ENCODE results near the gene BHLHE40. TPM values are rescaled to one million over a fixed set of nuclear protein-coding genes. Genes with fewer than 3 reads are reported as not detected.

The BHLHE40 gene
- polyA plus RNA-seq, 3 donors: 20.2 to 167 (median 23.4) TPM

DNA sequence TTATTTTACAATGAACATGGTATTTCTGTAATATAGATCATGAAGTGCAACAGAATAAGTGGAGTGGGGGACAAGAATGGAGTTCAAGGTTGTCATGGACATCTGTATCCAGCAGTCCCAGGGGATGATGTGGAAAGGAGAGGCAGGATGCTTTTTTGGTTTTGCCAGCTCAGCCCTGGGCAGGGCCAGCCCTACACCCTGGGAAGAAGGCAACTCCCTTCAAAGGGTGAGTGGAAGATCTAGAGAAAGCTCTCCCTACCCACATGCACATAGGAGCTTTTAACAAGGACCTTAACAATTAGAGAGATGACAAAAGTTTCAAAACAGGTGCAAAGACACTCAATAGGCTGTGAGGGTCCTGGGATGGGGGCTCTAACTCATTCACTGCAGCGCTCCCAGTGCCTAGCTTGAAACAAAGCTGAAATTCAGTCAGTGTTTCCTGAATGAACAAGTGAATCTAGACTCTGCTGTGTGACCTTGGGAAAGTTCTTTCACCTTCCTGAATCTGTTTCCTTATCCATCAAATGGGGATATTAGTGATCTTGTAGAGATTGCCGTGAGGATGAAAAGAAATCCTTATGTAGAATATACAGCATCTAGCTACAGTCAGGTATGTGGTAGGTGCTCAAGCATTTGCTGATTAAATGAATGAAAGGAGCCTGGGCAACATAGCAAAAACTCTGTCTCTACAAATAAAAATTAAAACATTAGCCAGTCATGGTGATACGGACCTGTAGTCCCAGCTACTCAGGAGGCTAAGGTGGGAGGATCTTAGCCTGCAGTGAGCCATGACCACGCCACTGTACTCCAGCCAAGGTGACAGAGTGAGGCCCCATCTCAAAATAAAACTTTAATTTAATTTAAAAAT is 14.3 kb downstream of the BHLHE40 start:
- Mint-ChIP-seq H3K27ac (no peak overlapping the region), H3K9me3 (peaks cover 0 to 1% (median 0%) of the 10 kb centered on the region in 7 donors), H3K4me3 (no peak overlapping the region), H3K27me3 (ENCODE audit: low read depth in 3 of 3) (peaks cover 0 to 3% (median 0%) of the 10 kb centered on the region in 3 donors), H3K36me3 (no peaks in the 10 kb centered on the region), H3K4me1 (peaks cover 31% of the 10 kb centered on the region)
- H3K27ac ChIP-seq (ENCODE audit: low read depth in 1 of 2, low read length in 2 of 2): no peak overlapping the region
- H3K9me3 ChIP-seq (replicated peaks in 1 of 2; ENCODE audit: control insufficient read depth in 1 of 2, insufficient read depth in 1 of 2, low read length in 2 of 2): no peaks in the 10 kb centered on the region
- intact Hi-C loops (cut with micrococcal nuclease): no loop called here
- H3K36me3 ChIP-seq (replicated peaks in 1 of 2; ENCODE audit: control insufficient read depth in 1 of 2, insufficient read depth in 2 of 2, low read length in 2 of 2): no peaks in the 10 kb centered on the region
- no peak overlapping the region for H3K4me2 ChIP-seq (replicated peaks; ENCODE audit: extremely low read depth, low read length, poor library complexity, severe bottlenecking)
- TF ChIP-seq, protein P1, sequence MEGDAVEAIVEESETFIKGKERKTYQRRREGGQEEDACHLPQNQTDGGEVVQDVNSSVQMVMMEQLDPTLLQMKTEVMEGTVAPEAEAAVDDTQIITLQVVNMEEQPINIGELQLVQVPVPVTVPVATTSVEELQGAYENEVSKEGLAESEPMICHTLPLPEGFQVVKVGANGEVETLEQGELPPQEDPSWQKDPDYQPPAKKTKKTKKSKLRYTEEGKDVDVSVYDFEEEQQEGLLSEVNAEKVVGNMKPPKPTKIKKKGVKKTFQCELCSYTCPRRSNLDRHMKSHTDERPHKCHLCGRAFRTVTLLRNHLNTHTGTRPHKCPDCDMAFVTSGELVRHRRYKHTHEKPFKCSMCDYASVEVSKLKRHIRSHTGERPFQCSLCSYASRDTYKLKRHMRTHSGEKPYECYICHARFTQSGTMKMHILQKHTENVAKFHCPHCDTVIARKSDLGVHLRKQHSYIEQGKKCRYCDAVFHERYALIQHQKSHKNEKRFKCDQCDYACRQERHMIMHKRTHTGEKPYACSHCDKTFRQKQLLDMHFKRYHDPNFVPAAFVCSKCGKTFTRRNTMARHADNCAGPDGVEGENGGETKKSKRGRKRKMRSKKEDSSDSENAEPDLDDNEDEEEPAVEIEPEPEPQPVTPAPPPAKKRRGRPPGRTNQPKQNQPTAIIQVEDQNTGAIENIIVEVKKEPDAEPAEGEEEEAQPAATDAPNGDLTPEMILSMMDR (IDR thresholded peaks at IDR 0.05): no peak
- 100% methylated on average over 1 of the region's 4 CpGs for WGBS (ENCODE audit: insufficient coverage)
- peak in 1 of 3 donors; percentile 1 for DNase-seq
- no peaks in the 10 kb centered on the region for H3K79me2 ChIP-seq (ENCODE audit: insufficient read depth, low read length)
- H4K20me1 ChIP-seq (ENCODE audit: insufficient read depth, low read length): no peaks in the 10 kb centered on the region
- H3K9ac ChIP-seq (ENCODE audit: insufficient read depth, low read length, poor library complexity, severe bottlenecking): no peak overlapping the region
- H2AFZ ChIP-seq (ENCODE audit: insufficient read depth, low read depth, low read length, poor library complexity, severe bottlenecking): no peak overlapping the region
- H3K4me3 ChIP-seq (replicated peaks in 1 of 3; ENCODE audit: low read depth in 2 of 3, low read length in 3 of 3): no peak overlapping the region
- H3K27me3 ChIP-seq (ENCODE audit: control insufficient read depth in 2 of 2, insufficient read depth in 2 of 2, low read length in 2 of 2): no peaks in the 10 kb centered on the region
- peaks cover 24% of the 10 kb centered on the region in 2 donors for H3K4me1 ChIP-seq (ENCODE audit: control insufficient read depth in 1 of 2, insufficient read depth in 2 of 2, low read length in 2 of 2)

DNA sequence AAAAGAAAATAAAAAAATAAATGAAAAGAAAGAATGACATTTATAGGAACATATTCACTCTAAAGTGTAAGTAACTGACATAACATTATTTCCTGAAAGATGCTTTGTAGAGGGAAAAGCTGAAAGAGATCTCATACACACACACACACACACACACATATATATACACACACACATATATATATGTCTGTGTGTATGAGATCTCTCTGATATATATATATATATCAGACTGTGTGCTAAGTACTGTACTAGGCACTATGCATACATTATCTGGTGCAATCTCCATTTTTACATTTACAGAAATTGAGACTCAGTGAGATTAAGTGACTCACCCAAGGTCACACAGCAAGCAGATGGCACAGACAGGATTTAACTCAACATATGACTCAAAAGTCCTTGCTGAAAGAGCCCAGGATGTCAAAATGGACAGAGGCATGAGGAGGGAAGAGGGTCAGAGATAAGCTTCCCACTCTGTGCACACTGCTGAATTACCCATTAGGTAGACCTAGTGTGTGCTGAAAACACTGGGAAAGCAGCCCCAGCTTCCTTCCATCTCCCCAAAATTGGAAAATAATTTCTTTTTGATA is 15.0 kb downstream of the BHLHE40 start:
- Histone ChIP-seq H3K4me1 (ENCODE audit: control insufficient read depth in 1 of 2, insufficient read depth in 2 of 2, low read length in 2 of 2) (peaks cover 16 to 17% of the 10 kb centered on the region in 2 donors), H3K9ac (ENCODE audit: insufficient read depth, low read length, poor library complexity, severe bottlenecking) (no peak overlapping the region), H3K4me3 (replicated peaks in 1 of 3; ENCODE audit: low read depth in 2 of 3, low read length in 3 of 3) (no peak overlapping the region), H3K27ac (ENCODE audit: low read depth in 1 of 2, low read length in 2 of 2) (peak overlapping the region in 1 of 2 donors; percentile 11), H3K79me2 (ENCODE audit: insufficient read depth, low read length) (no peaks in the 10 kb centered on the region), H3K4me2 (replicated peaks; ENCODE audit: extremely low read depth, low read length, poor library complexity, severe bottlenecking) (no peak overlapping the region), H3K9me3 (replicated peaks in 1 of 2; ENCODE audit: control insufficient read depth in 1 of 2, insufficient read depth in 1 of 2, low read length in 2 of 2) (no peaks in the 10 kb centered on the region), H3K36me3 (replicated peaks in 1 of 2; ENCODE audit: control insufficient read depth in 1 of 2, insufficient read depth in 2 of 2, low read length in 2 of 2) (no peaks in the 10 kb centered on the region), H2AFZ (ENCODE audit: insufficient read depth, low read depth, low read length, poor library complexity, severe bottlenecking) (no peak overlapping the region), H3K27me3 (ENCODE audit: control insufficient read depth in 2 of 2, insufficient read depth in 2 of 2, low read length in 2 of 2) (no peaks in the 10 kb centered on the region), H4K20me1 (ENCODE audit: insufficient read depth, low read length) (no peaks in the 10 kb centered on the region)
- TF ChIP-seq, protein P1 (IDR thresholded peaks at IDR 0.05): no peak
- peak; percentile 60 to 90 (median 75) for DNase-seq
- Mint-ChIP-seq H3K9me3 (peaks cover 0 to 1% (median 0%) of the 10 kb centered on the region in 7 donors), H3K4me1 (peaks cover 23% of the 10 kb centered on the region), H3K27ac (peak overlapping the region in 4 of 7 donors; percentile 27 to 82 (median 66)), H3K4me3 (no peak overlapping the region), H3K27me3 (ENCODE audit: low read depth in 3 of 3) (peaks cover 0 to 2% (median 0%) of the 10 kb centered on the region in 3 donors), H3K36me3 (no peaks in the 10 kb centered on the region)
- intact Hi-C loops (cut with micrococcal nuclease): no loop called here
